Neural progenitor cell (in vitro differentiated cells): ENCODE measurements around the gene TSHZ1. TPM values are rescaled to one million over a fixed set of nuclear protein-coding genes. Genes with fewer than 3 reads are reported as not detected.

Experiments
- DNase-seq: peaks from one replicate; pipeline ENCODE4 v3.0.0-alpha.2; 2016; ENCODE audit warnings: low spot score
- H2AFZ ChIP-seq: fragments of 200-600 bp; sonication (generic); replicated peaks from 2 replicates; pipeline ENCODE4 v1.6.1; 2016; ENCODE audit warnings: antibody characterized with exemption
- H3F3A ChIP-seq: fragments of 200-600 bp; sonication (generic); 2 replicates; pipeline ENCODE4 v1.6.1; 2016; ENCODE audit warnings: antibody characterized with exemption, low read depth
- H3K27ac ChIP-seq: fragments of 200-600 bp; sonication (generic); 2 replicates; pipeline ENCODE4 v1.5.1; 2016; ENCODE audit warnings: mild to moderate bottlenecking
- H3K27me3 ChIP-seq: fragments of 200-600 bp; sonication (generic); 2 replicates; pipeline ENCODE4 v1.6.1; 2016; ENCODE audit warnings: mild to moderate bottlenecking, moderate library complexity
- H3K36me3 ChIP-seq: fragments of 200-600 bp; sonication (generic); 2 replicates; pipeline ENCODE4 v1.5.1; 2016
- H3K4me1 ChIP-seq: fragments of 200-600 bp; sonication (generic); 2 replicates; pipeline ENCODE4 v1.6.1; 2016; ENCODE audit warnings: mixed run types
- H3K4me2 ChIP-seq: fragments of 200-600 bp; sonication (generic); 2 replicates; pipeline ENCODE4 v1.6.1; 2016
- H3K4me3 ChIP-seq: fragments of 200-600 bp; sonication (generic); 2 replicates; pipeline ENCODE4 v1.5.1; 2016
- H3K79me2 ChIP-seq: fragments of 200-600 bp; sonication (generic); 2 replicates; pipeline ENCODE4 v1.6.1; 2016; ENCODE audit warnings: low read depth
- H3K9ac ChIP-seq: fragments of 200-600 bp; sonication (generic); 2 replicates; pipeline ENCODE4 v1.6.1; 2016
- H3K9me3 ChIP-seq: fragments of 200-600 bp; sonication (generic); 2 replicates; pipeline ENCODE4 v1.5.1; 2016; ENCODE audit warnings: low read depth
- H4K20me1 ChIP-seq: fragments of 200-600 bp; sonication (generic); 2 replicates; pipeline ENCODE4 v1.6.1; 2016; ENCODE audit warnings: low read depth
- H3K27ac Mint-ChIP-seq: 3 replicates; pipeline ENCODE4 v1.8.0; 2021; ENCODE audit warnings: mixed read lengths
- H3K27me3 Mint-ChIP-seq: 2 replicates; pipeline ENCODE4 v1.8.0; 2022; ENCODE audit warnings: low read depth, mild to moderate bottlenecking, inconsistent platforms, moderate library complexity, mixed read lengths; ENCODE audit not compliant: insufficient read depth
- H3K36me3 Mint-ChIP-seq: 3 replicates; pipeline ENCODE4 v1.8.0; 2021; ENCODE audit warnings: mixed read lengths
- H3K4me1 Mint-ChIP-seq: 3 replicates; pipeline ENCODE4 v1.8.0; 2021; ENCODE audit warnings: mixed read lengths
- H3K4me3 Mint-ChIP-seq: 3 replicates; pipeline ENCODE4 v1.8.0; 2021; ENCODE audit warnings: mild to moderate bottlenecking, moderate library complexity, mixed read lengths
- H3K9me3 Mint-ChIP-seq: 3 replicates; pipeline ENCODE4 v1.8.0; 2020; ENCODE audit warnings: mixed read lengths
- EZH2 ChIP-seq: fragments of 200-600 bp; sonication (generic); IDR thresholded peaks from 2 replicates; pipeline ENCODE4 v1.6.1; 2017; ENCODE audit warnings: antibody characterized with exemption, mild to moderate bottlenecking, moderate library complexity
- EZH2phosphoT487 ChIP-seq: fragments of 200-600 bp; sonication (generic); IDR thresholded peaks from 2 replicates; pipeline ENCODE4 v1.6.1; 2017; ENCODE audit warnings: antibody characterized with exemption
- total RNA-seq: library from RNA; depleted of rRNA; stranded (reverse); fragments of >200 nt; gene quantifications from 2 replicates; pipeline ENCODE4 v1.2.3, GENCODE V29; 2015; ENCODE audit warnings: low replicate concordance
- TF ChIP-seq, protein P1 (sequence below): fragments of 200-600 bp; sonication (generic); IDR thresholded peaks from 2 replicates; pipeline ENCODE4 v1.5.1; 2017; ENCODE audit warnings: antibody characterized with exemption, mild to moderate bottlenecking

The TSHZ1 gene
- total RNA-seq, 1 donor from 2014 or later = 0.06 TPM

DNA sequence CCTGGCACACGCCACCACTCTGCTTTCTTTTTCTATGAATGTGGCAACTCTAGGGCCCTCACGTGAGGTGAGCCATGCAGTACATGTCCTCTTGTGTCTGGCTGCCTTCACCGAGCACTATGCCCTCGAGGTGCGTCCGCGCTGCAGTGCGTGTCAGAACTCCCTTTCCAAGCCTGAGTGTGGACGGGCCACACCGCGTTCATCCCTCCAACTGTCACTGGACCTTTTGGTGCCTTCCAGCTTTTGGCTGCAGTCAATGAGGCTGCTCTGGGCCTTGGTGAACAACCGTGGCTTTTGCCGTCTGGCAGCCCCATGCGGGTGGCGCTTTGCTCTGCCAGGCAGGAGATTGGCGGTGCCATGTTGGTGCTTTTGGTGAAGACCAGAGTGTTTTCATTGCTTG, 74.0 kb downstream of the TSHZ1 start:
- H4K20me1 ChIP-seq = no peaks in the 10 kb centered on the region
- peaks cover 6% of the 10 kb centered on the region for H3K9me3 Mint-ChIP-seq
- no peaks in the 10 kb centered on the region for H3K4me1 ChIP-seq
- H3K27ac ChIP-seq = no peak overlapping the region
- peaks cover 9% of the 10 kb centered on the region for H3K4me1 Mint-ChIP-seq
- H3K27me3 Mint-ChIP-seq = no peaks in the 10 kb centered on the region
- H3K4me3 ChIP-seq = no peak overlapping the region
- no peak overlapping the region for H3K4me3 Mint-ChIP-seq
- no peak overlapping the region for H3K4me2 ChIP-seq
- peaks cover 16% of the 10 kb centered on the region for H3K36me3 Mint-ChIP-seq
- H3K79me2 ChIP-seq = no peaks in the 10 kb centered on the region
- no peaks in the 10 kb centered on the region for H3K27me3 ChIP-seq
- H3K27ac Mint-ChIP-seq = no peak overlapping the region
- H3K9me3 ChIP-seq = no peaks in the 10 kb centered on the region
- no peak overlapping the region for H3K9ac ChIP-seq
- H2AFZ ChIP-seq = no peak overlapping the region
- TF ChIP-seq, protein P1, sequence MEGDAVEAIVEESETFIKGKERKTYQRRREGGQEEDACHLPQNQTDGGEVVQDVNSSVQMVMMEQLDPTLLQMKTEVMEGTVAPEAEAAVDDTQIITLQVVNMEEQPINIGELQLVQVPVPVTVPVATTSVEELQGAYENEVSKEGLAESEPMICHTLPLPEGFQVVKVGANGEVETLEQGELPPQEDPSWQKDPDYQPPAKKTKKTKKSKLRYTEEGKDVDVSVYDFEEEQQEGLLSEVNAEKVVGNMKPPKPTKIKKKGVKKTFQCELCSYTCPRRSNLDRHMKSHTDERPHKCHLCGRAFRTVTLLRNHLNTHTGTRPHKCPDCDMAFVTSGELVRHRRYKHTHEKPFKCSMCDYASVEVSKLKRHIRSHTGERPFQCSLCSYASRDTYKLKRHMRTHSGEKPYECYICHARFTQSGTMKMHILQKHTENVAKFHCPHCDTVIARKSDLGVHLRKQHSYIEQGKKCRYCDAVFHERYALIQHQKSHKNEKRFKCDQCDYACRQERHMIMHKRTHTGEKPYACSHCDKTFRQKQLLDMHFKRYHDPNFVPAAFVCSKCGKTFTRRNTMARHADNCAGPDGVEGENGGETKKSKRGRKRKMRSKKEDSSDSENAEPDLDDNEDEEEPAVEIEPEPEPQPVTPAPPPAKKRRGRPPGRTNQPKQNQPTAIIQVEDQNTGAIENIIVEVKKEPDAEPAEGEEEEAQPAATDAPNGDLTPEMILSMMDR = no peak
- TF ChIP-seq EZH2phosphoT487 = no peak
- no peak for TF ChIP-seq EZH2
- H3K36me3 ChIP-seq = no peaks in the 10 kb centered on the region
- no peak for DNase-seq
- no peaks in the 10 kb centered on the region for H3F3A ChIP-seq

DNA sequence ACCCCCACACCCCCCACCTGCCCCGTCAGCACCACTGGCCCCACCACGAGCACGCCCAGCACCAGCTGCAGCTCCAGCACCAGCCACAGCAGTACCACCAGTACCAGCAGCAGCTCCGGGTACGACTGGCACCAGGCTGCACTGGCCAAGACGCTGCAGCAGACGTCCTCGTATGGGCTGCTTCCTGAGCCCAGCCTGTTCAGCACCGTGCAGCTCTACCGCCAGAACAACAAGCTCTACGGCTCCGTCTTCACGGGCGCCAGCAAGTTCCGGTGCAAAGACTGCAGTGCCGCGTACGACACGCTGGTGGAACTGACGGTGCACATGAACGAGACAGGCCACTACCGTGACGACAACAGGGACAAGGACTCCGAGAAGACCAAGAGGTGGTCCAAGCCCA, 75.3 kb downstream of the TSHZ1 start:
- no peaks in the 10 kb centered on the region for H3F3A ChIP-seq
- Mint-ChIP-seq H3K36me3 (peaks cover 13% of the 10 kb centered on the region), H3K9me3 (peaks cover 6% of the 10 kb centered on the region), H3K4me3 (no peak overlapping the region), H3K27me3 (no peaks in the 10 kb centered on the region), H3K4me1 (peaks cover 8% of the 10 kb centered on the region), H3K27ac (no peak overlapping the region)
- H3K27me3 ChIP-seq = no peaks in the 10 kb centered on the region
- H3K27ac ChIP-seq = no peak overlapping the region
- H3K79me2 ChIP-seq = no peaks in the 10 kb centered on the region
- H3K4me2 ChIP-seq = no peak overlapping the region
- H3K9me3 ChIP-seq = no peaks in the 10 kb centered on the region
- no peak overlapping the region for H2AFZ ChIP-seq
- TF ChIP-seq EZH2phosphoT487 (no peak), EZH2 (no peak)
- TF ChIP-seq, protein P1 = no peak
- no peaks in the 10 kb centered on the region for H3K36me3 ChIP-seq
- H4K20me1 ChIP-seq = no peaks in the 10 kb centered on the region
- no peak for DNase-seq
- no peak overlapping the region for H3K4me3 ChIP-seq
- H3K4me1 ChIP-seq = no peaks in the 10 kb centered on the region
- no peak overlapping the region for H3K9ac ChIP-seq

DNA sequence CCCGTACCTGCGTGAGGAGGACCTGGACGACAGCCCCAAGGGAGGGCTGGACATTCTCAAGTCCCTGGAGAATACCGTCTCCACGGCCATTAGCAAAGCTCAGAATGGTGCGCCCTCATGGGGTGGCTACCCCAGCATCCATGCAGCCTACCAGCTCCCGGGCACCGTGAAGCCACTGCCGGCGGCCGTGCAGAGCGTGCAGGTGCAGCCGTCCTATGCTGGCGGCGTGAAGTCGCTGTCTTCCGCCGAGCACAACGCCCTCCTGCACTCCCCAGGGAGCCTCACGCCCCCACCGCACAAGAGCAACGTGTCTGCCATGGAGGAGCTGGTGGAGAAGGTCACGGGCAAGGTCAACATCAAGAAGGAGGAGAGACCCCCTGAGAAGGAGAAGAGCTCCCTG, 76.4 kb downstream of the TSHZ1 start:
- TF ChIP-seq EZH2phosphoT487 (no peak), EZH2 (no peak)
- TF ChIP-seq, protein P1 = no peak
- Mint-ChIP-seq H3K36me3 (peaks cover 13% of the 10 kb centered on the region), H3K4me3 (no peak overlapping the region), H3K27me3 (peaks cover under 1% of the 10 kb centered on the region), H3K4me1 (peaks cover 9% of the 10 kb centered on the region), H3K9me3 (peaks cover 3% of the 10 kb centered on the region), H3K27ac (no peak overlapping the region)
- Histone ChIP-seq H4K20me1 (no peaks in the 10 kb centered on the region), H3K4me3 (no peak overlapping the region), H3K9ac (no peak overlapping the region), H2AFZ (no peak overlapping the region), H3K79me2 (no peaks in the 10 kb centered on the region), H3K4me1 (no peaks in the 10 kb centered on the region), H3F3A (no peaks in the 10 kb centered on the region), H3K9me3 (no peaks in the 10 kb centered on the region), H3K36me3 (no peaks in the 10 kb centered on the region), H3K4me2 (no peak overlapping the region), H3K27ac (no peak overlapping the region), H3K27me3 (no peaks in the 10 kb centered on the region)
- DNase-seq = no peak
